Pancreas (tissue), 10 donors: ENCODE measurements around the gene PNMT. TPM values are rescaled to one million over a fixed set of nuclear protein-coding genes. Genes with fewer than 3 reads are reported as not detected.
"Not testable (repeated sequence)": the region's sequence is repeated elsewhere in the genome, so short reads cannot be mapped to it uniquely, and the experiment has no call there.

ENCODE experiments used
- ATAC-seq, 4 donors: fragments of 200-7000 bp; cut with Tn5 transposase; one replicate each; pipeline versions ENCODE4 v1.8.0 to v1.9.1; 2020; ENCODE audit warnings: mild to moderate bottlenecking in 4 of 4, moderate library complexity in 4 of 4
- DNase-seq, 6 donors: peaks; one replicate each; pipeline ENCODE4 v3.0.0-alpha.2; 2020
- FAIRE-seq: peaks from 2 replicates; lab custom pipeline; 2012; peaks lifted over from hg19 to GRCh38; lab: Jason Lieb, UNC
- H3K27ac ChIP-seq, 4 donors: fragments of 200-600 bp; sonication (generic); 1 replicate in 3 of 4; 2 replicates in 1 of 4; pipeline versions ENCODE4 v1.5.0 to v1.8.0; 2020
- H3K27me3 ChIP-seq, 4 donors: fragments of 200-600 bp; one replicate each; pipeline ENCODE4 v1.8.0; 2021
- H3K36me3 ChIP-seq, 3 donors: fragments of 200-600 bp; sonication (generic) in 1 of 3; one replicate each; pipeline versions ENCODE4 v1.5.0 to v1.8.0; 2020 to 2021
- H3K4me1 ChIP-seq, 3 donors: fragments of 200-600 bp; one replicate each; pipeline ENCODE4 v1.8.0; 2021
- H3K4me3 ChIP-seq, 4 donors: fragments of 200-600 bp; sonication (generic) in 2 of 4; one replicate each; pipeline versions ENCODE4 v1.5.0 to v1.8.0; 2020 to 2021
- H3K9me3 ChIP-seq, 4 donors: fragments of 200-600 bp; one replicate each; pipeline ENCODE4 v1.8.0; 2021
- whole genome bisulfite sequencing, 2 donors: extraction: QIAGEN DNeasy Blood & Tissue Kit; methylation state at CpG; one replicate each; pipeline ENCODE4 v1.1.7; 2013; 5-methylcytosine and 5-hydroxymethylcytosine counted together
- intact Hi-C, 3 donors: fragments of 100-400 bp; cut with DNase I; formaldehyde crosslinking; loops; one replicate each; pipeline versions ENCODE4 v1.11.1 to v1.14.2; 2022
- polyA plus RNA-seq, 2 donors: library from polyadenylated mRNA; stranded (reverse); fragments of 200-250 nt; gene quantifications; one replicate each; pipeline ENCODE4 v1.2.3, GENCODE V29; 2013
- total RNA-seq, 6 donors: library from RNA; stranded (reverse); fragmentation: NEBNext Ultra II Directional in 4 of 6; extraction: Animal tissue kit (Norgen Biotek cat#: 25700) in 4 of 6; gene quantifications; one replicate each; pipeline versions ENCODE4 v1.2.1 to v1.2.4, GENCODE V29; 2021 to 2023
- TF ChIP-seq, protein P1 (sequence below), 4 donors: fragments of 200-600 bp; sonication (generic) in 3 of 4; IDR thresholded peaks; one replicate each; pipeline versions ENCODE4 v1.5.0 to v1.8.0; 2021; ENCODE audit warnings: antibody characterized with exemption in 4 of 4
- donor health status: healthy with polysubstance abuse.
- donor health status: DM: no; HTN: no; CAD: no; lungs with moderate emphysema.
- donor health status: DM: no; HTN: no; CAD: no.
- donor health status: control.
- donor health status: control.
- donor health status: Bipolar disorder and iron deficiency.
- donor health status: DM: yes; HTN: yes; CAD: no.
- donor health status: DM: no; HTN: no; CAD: no.
- donor health status: DM: no; HTN: no; CAD: no.
- donor health status: DM: yes; HTN: yes; CAD: no.

PNMT gene
- total and polyA plus RNA-seq, 8 donors = 0.16 to 11.7 (median 0.64) TPM; not detected in 3

DNA sequence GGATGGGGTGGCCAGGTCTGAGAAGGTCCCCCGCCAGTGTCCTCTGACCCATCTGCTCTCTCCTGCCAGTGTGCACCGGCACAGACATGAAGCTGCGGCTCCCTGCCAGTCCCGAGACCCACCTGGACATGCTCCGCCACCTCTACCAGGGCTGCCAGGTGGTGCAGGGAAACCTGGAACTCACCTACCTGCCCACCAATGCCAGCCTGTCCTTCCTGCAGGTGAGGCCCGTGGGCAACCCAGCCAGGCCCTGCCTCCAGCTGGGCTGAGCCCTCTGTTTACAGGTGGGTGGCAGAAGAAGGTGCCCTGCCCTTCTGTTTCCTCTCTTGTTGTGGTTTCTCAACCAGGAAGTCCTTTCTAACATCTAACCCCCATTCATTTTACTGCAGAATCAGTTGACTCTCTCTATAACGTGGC, 38.7 kb downstream of the PNMT start:
- H3K4me3 ChIP-seq = peak overlapping the region in 1 of 4 donors; percentile 14
- peak overlapping the region; percentile 90 to 96 (median 94) for H3K27ac ChIP-seq
- peaks cover 0 to 36% (median 3%) of the 10 kb centered on the region in 3 donors for H3K36me3 ChIP-seq
- no peak for FAIRE-seq
- peak in 2 of 6 donors; percentile 54 to 74 for DNase-seq
- H3K4me1 ChIP-seq = peaks cover 30 to 50% (median 44%) of the 10 kb centered on the region in 3 donors
- no peak for ATAC-seq
- WGBS, 2 donors = 47 to 65% methylated on average over 7 of the region's 7 CpGs
- TF ChIP-seq, protein P1, sequence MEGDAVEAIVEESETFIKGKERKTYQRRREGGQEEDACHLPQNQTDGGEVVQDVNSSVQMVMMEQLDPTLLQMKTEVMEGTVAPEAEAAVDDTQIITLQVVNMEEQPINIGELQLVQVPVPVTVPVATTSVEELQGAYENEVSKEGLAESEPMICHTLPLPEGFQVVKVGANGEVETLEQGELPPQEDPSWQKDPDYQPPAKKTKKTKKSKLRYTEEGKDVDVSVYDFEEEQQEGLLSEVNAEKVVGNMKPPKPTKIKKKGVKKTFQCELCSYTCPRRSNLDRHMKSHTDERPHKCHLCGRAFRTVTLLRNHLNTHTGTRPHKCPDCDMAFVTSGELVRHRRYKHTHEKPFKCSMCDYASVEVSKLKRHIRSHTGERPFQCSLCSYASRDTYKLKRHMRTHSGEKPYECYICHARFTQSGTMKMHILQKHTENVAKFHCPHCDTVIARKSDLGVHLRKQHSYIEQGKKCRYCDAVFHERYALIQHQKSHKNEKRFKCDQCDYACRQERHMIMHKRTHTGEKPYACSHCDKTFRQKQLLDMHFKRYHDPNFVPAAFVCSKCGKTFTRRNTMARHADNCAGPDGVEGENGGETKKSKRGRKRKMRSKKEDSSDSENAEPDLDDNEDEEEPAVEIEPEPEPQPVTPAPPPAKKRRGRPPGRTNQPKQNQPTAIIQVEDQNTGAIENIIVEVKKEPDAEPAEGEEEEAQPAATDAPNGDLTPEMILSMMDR (IDR thresholded peaks at IDR 0.05) = no peak
- no peaks in the 10 kb centered on the region for H3K9me3 ChIP-seq
- no peaks in the 10 kb centered on the region for H3K27me3 ChIP-seq
- intact Hi-C loops = no loop called here

DNA sequence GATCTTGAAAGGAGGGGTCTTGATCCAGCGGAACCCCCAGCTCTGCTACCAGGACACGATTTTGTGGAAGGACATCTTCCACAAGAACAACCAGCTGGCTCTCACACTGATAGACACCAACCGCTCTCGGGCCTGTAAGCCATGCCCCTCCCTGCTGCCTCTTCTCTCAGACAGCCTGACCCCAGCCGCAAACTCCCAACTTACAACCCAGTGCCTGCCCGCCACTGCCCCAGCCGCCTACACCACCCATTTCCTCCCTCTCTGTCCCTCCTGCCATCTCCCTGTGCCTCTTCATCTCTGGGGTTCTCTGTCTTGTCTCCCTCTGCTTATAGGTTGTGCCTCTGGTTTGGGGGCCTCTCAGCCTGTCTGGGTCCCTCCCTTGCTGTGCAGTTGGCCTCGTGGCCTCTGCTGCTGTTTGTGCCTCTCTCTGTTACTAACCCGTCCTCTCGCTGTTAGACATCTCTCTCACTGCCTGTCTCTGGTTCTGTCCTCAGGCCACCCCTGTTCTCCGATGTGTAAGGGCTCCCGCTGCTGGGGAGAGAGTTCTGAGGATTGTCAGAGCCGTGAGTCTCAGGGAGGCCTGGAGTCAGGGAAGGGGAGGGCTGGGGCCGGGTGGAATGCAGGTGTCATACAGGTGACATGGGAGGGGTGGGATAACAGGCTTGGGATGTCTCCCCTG, 41.2 kb downstream of the PNMT start:
- H3K27me3 ChIP-seq = no peaks in the 10 kb centered on the region
- no peak overlapping the region for H3K27ac ChIP-seq
- intact Hi-C loops = no loop called here
- peak in 1 of 6 donors; percentile 17 for DNase-seq
- TF ChIP-seq, protein P1 (IDR thresholded peaks at IDR 0.05) = no peak
- FAIRE-seq = no peak
- H3K9me3 ChIP-seq = no peaks in the 10 kb centered on the region
- H3K4me1 ChIP-seq = peaks cover 25 to 30% (median 27%) of the 10 kb centered on the region in 3 donors
- no peak overlapping the region for H3K4me3 ChIP-seq
- peaks cover 0 to 48% (median 3%) of the 10 kb centered on the region in 3 donors for H3K36me3 ChIP-seq
- ATAC-seq = no peak
- 83 to 92% methylated on average over 14 of the region's 14 CpGs for WGBS, 2 donors

DNA sequence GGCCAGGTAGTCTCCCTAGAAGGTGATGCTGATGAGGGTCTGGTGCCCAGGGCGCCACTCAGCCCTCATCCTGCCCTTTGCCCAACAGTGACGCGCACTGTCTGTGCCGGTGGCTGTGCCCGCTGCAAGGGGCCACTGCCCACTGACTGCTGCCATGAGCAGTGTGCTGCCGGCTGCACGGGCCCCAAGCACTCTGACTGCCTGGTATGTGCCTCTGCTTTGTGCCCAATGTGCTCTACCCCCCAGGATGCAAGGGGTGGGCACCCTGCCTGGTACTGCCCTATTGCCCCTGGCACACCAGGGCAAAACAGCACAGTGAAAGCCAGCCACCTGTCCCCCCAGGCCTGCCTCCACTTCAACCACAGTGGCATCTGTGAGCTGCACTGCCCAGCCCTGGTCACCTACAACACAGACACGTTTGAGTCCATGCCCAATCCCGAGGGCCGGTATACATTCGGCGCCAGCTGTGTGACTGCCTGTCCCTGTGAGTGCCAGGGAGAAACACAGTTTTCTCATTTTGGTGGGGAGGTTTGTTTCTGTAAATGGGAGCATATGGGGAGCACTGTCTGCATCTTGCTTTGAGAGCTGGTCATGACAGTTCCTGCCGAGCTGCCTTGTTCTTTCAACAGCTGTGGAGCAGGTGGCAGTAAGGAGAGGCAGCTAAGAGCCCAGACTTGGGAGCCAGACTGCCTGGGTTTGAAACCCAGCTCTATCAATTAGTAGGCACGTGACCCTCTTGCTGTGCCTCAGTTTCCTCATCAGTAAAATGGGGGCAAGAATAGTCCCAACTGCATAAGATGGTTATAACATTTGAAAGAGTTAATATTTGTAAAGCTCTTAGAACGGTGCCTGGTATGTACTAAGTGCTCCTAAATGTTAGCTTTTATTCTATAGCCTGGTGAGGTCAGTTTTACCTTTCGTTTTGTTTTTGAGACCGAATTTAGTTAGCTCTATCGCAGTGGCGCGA, 42.0 kb downstream of the PNMT start:
- no peak overlapping the region for H3K4me3 ChIP-seq
- no peak for DNase-seq

DNA sequence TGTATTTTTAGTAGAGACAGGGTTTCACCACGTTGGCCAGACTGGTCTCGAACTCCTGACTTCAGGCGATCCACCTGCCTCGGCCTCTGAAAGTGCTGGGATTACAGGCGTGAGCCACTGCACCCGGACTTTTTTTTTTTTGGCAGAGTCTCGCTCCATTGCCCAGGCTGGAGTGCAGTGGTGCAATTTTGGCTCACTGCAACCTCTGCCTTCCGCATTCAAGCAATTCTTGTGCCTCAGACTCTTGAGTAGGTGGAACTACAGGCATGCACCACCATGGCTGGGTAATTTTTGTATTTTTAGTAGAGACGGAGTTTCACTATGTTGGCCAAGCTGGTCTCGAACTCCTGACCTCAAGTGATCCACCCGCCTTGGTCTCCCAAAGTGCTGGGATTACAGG, 42.8 kb downstream of the PNMT start:
- ATAC-seq, H3K9me3 ChIP-seq, DNase-seq, H3K4me3 ChIP-seq, intact Hi-C loops, H3K27me3 ChIP-seq, FAIRE-seq, H3K27ac ChIP-seq: not testable (repeated sequence)
- H3K36me3 ChIP-seq = peaks cover 3 to 61% (median 12%) of the 10 kb centered on the region in 3 donors
- 91 to 95% methylated on average over 11 of the region's 11 CpGs for WGBS, 2 donors
- H3K4me1 ChIP-seq = peaks cover 13 to 18% (median 15%) of the 10 kb centered on the region in 3 donors

More for the DNA sequence above, 42.0 kb downstream of the PNMT start:
- intact Hi-C loops = no loop called here
- ATAC-seq (no peak), FAIRE-seq (no peak)
- no peaks in the 10 kb centered on the region for H3K27me3 ChIP-seq
- H3K9me3 ChIP-seq = no peaks in the 10 kb centered on the region
- TF ChIP-seq, protein P1 (IDR thresholded peaks at IDR 0.05) = no peak
- peaks cover 17 to 21% (median 19%) of the 10 kb centered on the region in 3 donors for H3K4me1 ChIP-seq
- 88 to 91% methylated on average over 17 to 20 of the region's 20 CpGs for WGBS, 2 donors
- peaks cover 3 to 53% (median 4%) of the 10 kb centered on the region in 3 donors for H3K36me3 ChIP-seq
- no peak overlapping the region for H3K27ac ChIP-seq

DNA sequence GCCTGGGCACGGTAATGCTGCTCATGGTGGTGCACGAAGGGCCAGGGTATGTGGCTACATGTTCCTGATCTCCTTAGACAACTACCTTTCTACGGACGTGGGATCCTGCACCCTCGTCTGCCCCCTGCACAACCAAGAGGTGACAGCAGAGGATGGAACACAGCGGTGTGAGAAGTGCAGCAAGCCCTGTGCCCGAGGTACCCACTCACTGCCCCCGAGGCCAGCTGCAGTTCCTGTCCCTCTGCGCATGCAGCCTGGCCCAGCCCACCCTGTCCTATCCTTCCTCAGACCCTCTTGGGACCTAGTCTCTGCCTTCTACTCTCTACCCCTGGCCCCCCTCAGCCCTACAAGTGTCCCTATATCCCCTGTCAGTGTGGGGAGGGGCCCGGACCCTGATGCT, 43.6 kb downstream of the PNMT start:
- TF ChIP-seq, protein P1 (IDR thresholded peaks at IDR 0.05) = no peak
- H3K4me3 ChIP-seq = no peak overlapping the region
- intact Hi-C loops = no loop called here
- H3K9me3 ChIP-seq = no peaks in the 10 kb centered on the region
- FAIRE-seq (no peak), DNase-seq (no peak), ATAC-seq (no peak)
- no peaks in the 10 kb centered on the region for H3K27me3 ChIP-seq
- peaks cover 3 to 64% (median 12%) of the 10 kb centered on the region in 3 donors for H3K36me3 ChIP-seq
- H3K4me1 ChIP-seq = peaks cover 6 to 11% (median 9%) of the 10 kb centered on the region in 3 donors
- H3K27ac ChIP-seq = no peak overlapping the region
- WGBS, 2 donors = 86 to 90% methylated on average over 10 of the region's 10 CpGs
